GM13977 (cell line): ENCODE measurements around the gene METTL9.
"Not testable (repeated sequence)": the region's sequence is repeated elsewhere in the genome, so short reads cannot be mapped to it uniquely, and the experiment has no call there.

Experiments used
- DNase-seq: peaks from one replicate; pipeline ENCODE4 v3.0.0; 2012; ENCODE audit warnings: low spot score
- CTCF ChIP-seq: IDR thresholded peaks from 2 replicates; pipeline ENCODE4 v1.5.1; 2012; ENCODE audit warnings: mild to moderate bottlenecking, control low read depth; ENCODE audit not compliant: insufficient read depth; ENCODE audit errors: extremely low read depth, missing control alignments
- in situ Hi-C: fragments of 300-500 bp; cut with MboI; formaldehyde crosslinking; loops from one replicate; pipeline ENCODE4 v1.12.0; 2022; ENCODE audit warnings: low sequenced_read_pairs, low pct_unique_long_range_greater_than_20kb, mixed read lengths, inconsistent platforms; ENCODE audit not compliant: unreplicated experiment

METTL9 gene

DNA sequence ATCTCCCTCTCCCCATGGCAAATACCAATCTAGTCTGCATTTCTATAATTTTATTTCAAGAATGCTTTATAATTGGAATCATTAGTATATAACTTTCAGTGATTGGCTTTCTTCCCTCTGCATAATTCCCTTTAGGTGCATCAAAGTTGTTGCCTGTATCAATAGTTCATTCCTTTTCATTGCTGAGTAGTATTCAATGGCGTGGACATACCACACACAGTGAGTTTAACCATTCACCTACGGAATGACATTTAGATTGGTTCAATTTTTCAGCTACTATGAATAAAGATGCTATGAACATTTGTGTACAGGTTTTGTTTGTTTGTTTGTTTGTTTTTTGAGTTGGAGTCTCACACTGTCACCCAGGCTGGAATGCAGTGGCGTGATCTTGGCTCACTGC, 74.1 kb downstream of the METTL9 start:
- no peak for TF ChIP-seq CTCF
- DNase-seq, result no peak
- in situ Hi-C loops, result no loop called here

GRCh38 chr16:21674456-21674855, 75.1 kb downstream of the METTL9 start:
- DNase-seq, in situ Hi-C loops: not testable (repeated sequence)

DNA sequence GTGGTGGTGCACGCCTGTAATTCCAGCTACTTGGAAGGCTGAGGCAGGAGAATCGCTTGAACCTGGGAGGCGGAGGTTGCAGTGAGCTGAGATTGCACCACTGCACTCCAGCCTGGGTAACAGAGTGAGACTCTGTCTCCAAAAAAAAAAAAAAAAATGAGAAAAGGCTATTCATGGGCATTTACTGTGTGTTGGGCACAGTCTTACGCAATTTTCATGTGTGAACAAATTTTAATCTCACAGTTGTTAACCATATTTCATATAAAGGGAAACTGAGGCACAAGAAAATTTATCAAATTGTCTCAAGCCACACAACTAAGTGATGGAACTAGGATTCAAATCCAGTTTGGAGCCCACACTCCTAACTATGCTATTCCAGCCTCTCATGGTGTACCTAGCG, 81.3 kb downstream of the METTL9 start:
- in situ Hi-C loops, DNase-seq: not testable (repeated sequence)

DNA sequence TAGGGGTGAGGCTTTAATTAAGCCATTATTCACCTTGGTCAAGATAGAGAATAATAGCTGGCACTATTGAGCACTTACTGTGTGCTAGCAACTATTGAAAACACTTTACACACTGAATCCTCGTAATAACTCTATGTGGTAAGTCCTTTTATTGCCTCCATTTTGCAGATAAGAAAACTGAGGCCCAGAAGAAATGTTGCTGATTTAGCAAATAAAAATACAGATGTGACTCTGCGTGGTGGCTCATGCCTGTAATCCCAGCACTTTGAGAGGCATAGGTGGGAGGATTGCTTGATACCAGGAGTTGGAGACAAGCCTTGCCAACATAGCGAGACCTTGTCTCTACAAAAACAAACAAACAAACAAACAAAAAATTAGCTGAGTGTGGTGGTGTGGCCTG, 83.8 kb downstream of the METTL9 start:
- in situ Hi-C loops, result no loop called here
- no peak for TF ChIP-seq CTCF
- no peak for DNase-seq

DNA sequence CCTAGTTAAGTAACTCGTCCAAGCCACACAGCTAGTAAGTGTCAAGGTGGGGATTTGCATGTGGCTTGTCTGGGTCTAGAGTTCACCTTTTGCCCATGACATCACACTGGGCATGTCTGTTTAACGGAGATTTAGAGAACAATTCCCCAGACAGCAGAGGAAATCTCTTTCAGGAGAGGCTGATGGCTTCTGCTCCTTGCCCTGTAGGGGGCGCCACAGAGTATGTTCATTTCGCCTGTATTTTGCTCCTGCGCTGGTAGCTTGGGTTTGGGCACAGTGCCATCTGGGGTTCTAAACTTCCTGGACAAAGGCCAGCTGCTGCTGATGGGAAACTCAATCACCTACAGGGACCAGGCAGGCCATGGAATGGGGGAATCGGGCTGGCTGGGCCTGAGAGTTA, 84.8 kb downstream of the METTL9 start:
- in situ Hi-C loops, result no loop called here
- DNase-seq, result no peak
- peak; percentile 50 for TF ChIP-seq CTCF

GRCh38 chr16:21685034-21685455, 85.7 kb downstream of the METTL9 start:
- no peak for DNase-seq

GRCh38 chr16:21689107-21689506, 89.7 kb downstream of the METTL9 start:
- DNase-seq, result no peak
- no peak for TF ChIP-seq CTCF
- in situ Hi-C loops, result no loop called here

More at GRCh38 chr16:21685034-21685455, 85.7 kb downstream of the METTL9 start:
- TF ChIP-seq CTCF, result no peak
- in situ Hi-C loops, result no loop called here

GRCh38 chr16:21690967-21691366, 91.6 kb downstream of the METTL9 start:
- in situ Hi-C loops, DNase-seq: not testable (repeated sequence)
